SK-N-MC (cell line): ENCODE results near the gene CCDC127.
"Not testable (repeated sequence)": the region's sequence is repeated elsewhere in the genome, so short reads cannot be mapped to it uniquely, and the experiment has no call there.

Experiments
- DNase-seq: peaks from one replicate; pipeline ENCODE4 v3.0.0-alpha.2; 2011; ENCODE audit warnings: low read depth, low spot score
- H3K27ac ChIP-seq: fragments of 200-600 bp; sonication (generic); 2 replicates; pipeline ENCODE4 v1.5.1; 2016; ENCODE audit warnings: mixed run types
- H3K36me3 ChIP-seq: fragments of 200-600 bp; sonication (generic); 2 replicates; pipeline ENCODE4 v1.6.1; 2017; ENCODE audit warnings: antibody characterized with exemption, low read length, mixed read lengths; ENCODE audit not compliant: insufficient read depth
- H3K4me3 ChIP-seq: fragments of 200-600 bp; sonication (generic); 2 replicates; pipeline ENCODE4 v1.5.1; 2016
- H3K9ac ChIP-seq: fragments of 200-600 bp; sonication (generic); 2 replicates; pipeline ENCODE4 v1.8.0; 2017; ENCODE audit warnings: mixed run types, mixed read lengths; ENCODE audit not compliant: insufficient read length
- H3K9me3 ChIP-seq: fragments of 200-600 bp; sonication (generic); 2 replicates; pipeline ENCODE4 v1.6.1; 2017; ENCODE audit warnings: low read depth, mild to moderate bottlenecking, antibody characterized with exemption, low read length, moderate library complexity, mixed read lengths
- EZH2 ChIP-seq: fragments of 200-600 bp; sonication (generic); IDR thresholded peaks from one replicate; pipeline ENCODE4 v1.6.1; 2017; ENCODE audit warnings: antibody characterized with exemption
- FOXP2 ChIP-seq: optimal IDR thresholded peaks from 2 replicates; pipeline ENCODE3; 2011; ENCODE audit warnings: mild to moderate bottlenecking, moderate library complexity; ENCODE audit not compliant: insufficient read depth; ENCODE audit errors: extremely low read length, control extremely low read depth
- POLR2AphosphoS5 ChIP-seq: IDR thresholded peaks from 2 replicates; pipeline ENCODE4 v1.6.1; 2012; ENCODE audit warnings: mild to moderate bottlenecking, low read depth, low read length, borderline replicate concordance

Gene CCDC127

GRCh38 chr5:217494-218456 is at the start of gene CCDC127, which contains the start of gene SDHA:
CCDC127 (minus strand) TSS chr5:218153; CDS start chr5:216849, 1,304 bp downstream.
SDHA (plus strand) TSS chr5:218320; CDS start chr5:218356, 36 bp downstream.
- peak within 1 kb of the TSS; percentile 97 for H3K9ac ChIP-seq
- peak within 1 kb of the TSS; percentile 71; the same call in 1 of the 2 replicates for H3K27ac ChIP-seq
- peak; percentile 58 for DNase-seq
- TF ChIP-seq POLR2AphosphoS5 = peak; percentile 94
- H3K9me3 ChIP-seq = not testable (repeated sequence)
- H3K4me3 ChIP-seq = peak within 1 kb of the TSS; percentile 98
- H3K36me3 ChIP-seq = peaks cover 11% of the 10 kb centered on the region; the same call in 1 of the 2 replicates

- no peak overlapping the region for H3K27ac ChIP-seq
- H3K36me3 ChIP-seq = peaks cover 14% of the 10 kb centered on the region
- no peak for DNase-seq
- no peak for TF ChIP-seq POLR2AphosphoS5
- no peak overlapping the region for H3K4me3 ChIP-seq
- H3K9ac ChIP-seq = no peak overlapping the region
- no peaks in the 10 kb centered on the region for H3K9me3 ChIP-seq
Measured at GRCh38 chr5:267716-268115, 49.8 kb upstream of the CCDC127 start.

GRCh38 chr5:266311-267026 is 48.5 kb upstream of the CCDC127 start:
- H3K9ac ChIP-seq, DNase-seq, H3K27ac ChIP-seq, H3K4me3 ChIP-seq, H3K9me3 ChIP-seq: not testable (repeated sequence)
- H3K36me3 ChIP-seq = peaks cover 14% of the 10 kb centered on the region

- no peak for TF ChIP-seq EZH2
- TF ChIP-seq FOXP2 = no peak
- no peak for TF ChIP-seq POLR2AphosphoS5
- Histone ChIP-seq H3K36me3 (peaks cover 14% of the 10 kb centered on the region), H3K27ac (no peak overlapping the region)
Measured at GRCh38 chr5:264338-264737, 46.4 kb upstream of the CCDC127 start.

GRCh38 chr5:263275-263974 is 45.5 kb upstream of the CCDC127 start:
- peaks cover 15% of the 10 kb centered on the region for H3K36me3 ChIP-seq
- DNase-seq, H3K9me3 ChIP-seq, H3K9ac ChIP-seq, H3K4me3 ChIP-seq, H3K27ac ChIP-seq: not testable (repeated sequence)

More at GRCh38 chr5:264338-264737, 46.4 kb upstream of the CCDC127 start:
- Histone ChIP-seq H3K9ac (no peak overlapping the region), H3K9me3 (no peaks in the 10 kb centered on the region), H3K4me3 (no peak overlapping the region)
- DNase-seq = no peak

- Histone ChIP-seq H3K36me3 (peaks cover 38% of the 10 kb centered on the region), H3K9me3 (no peaks in the 10 kb centered on the region)
- no peak for TF ChIP-seq FOXP2
- TF ChIP-seq POLR2AphosphoS5 = no peak
- TF ChIP-seq EZH2 = no peak
Measured at GRCh38 chr5:257148-257547, 39.2 kb upstream of the CCDC127 start.

GRCh38 chr5:256347-256746 is 38.4 kb upstream of the CCDC127 start:
- DNase-seq, H3K4me3 ChIP-seq, H3K27ac ChIP-seq, H3K9me3 ChIP-seq, H3K9ac ChIP-seq: not testable (repeated sequence)
- peaks cover 38% of the 10 kb centered on the region for H3K36me3 ChIP-seq

More at GRCh38 chr5:257148-257547, 39.2 kb upstream of the CCDC127 start:
- Histone ChIP-seq H3K27ac (no peak overlapping the region), H3K9ac (no peak overlapping the region), H3K4me3 (no peak overlapping the region)
- DNase-seq = no peak

- not testable (repeated sequence) for H3K9ac ChIP-seq, H3K9me3 ChIP-seq, H3K27ac ChIP-seq, H3K4me3 ChIP-seq, DNase-seq
- peaks cover 38% of the 10 kb centered on the region for H3K36me3 ChIP-seq
Measured at GRCh38 chr5:255116-255515, 37.2 kb upstream of the CCDC127 start.

GRCh38 chr5:254322-254721 is 36.4 kb upstream of the CCDC127 start:
- H3K9ac ChIP-seq, H3K9me3 ChIP-seq, DNase-seq, H3K4me3 ChIP-seq, H3K27ac ChIP-seq: not testable (repeated sequence)
- peaks cover 39% of the 10 kb centered on the region for H3K36me3 ChIP-seq
